ENCODE results near the gene UBR1.

DNA sequence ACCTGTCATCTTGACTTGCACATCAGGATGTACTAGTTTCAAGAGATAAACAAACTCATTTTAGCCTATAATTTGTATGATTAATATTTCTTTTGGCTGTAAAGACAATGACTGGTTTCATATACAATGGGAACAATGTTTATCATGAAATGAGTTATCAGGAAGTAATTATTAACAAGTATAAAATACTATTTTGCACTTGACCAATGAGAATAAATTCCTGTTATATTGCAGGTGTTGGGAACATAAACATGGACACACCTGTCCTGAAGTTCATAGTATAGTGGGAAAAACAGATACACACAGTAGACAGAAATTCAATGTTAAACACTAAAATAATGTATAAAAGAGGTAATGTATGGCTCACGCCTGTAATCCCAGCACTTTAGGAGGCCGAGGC is 56.9 kb downstream of the UBR1 start:
- no peak for TF ChIP-seq KDM1A (IDR thresholded peaks at IDR 0.05; ENCODE audit: low read depth)
- TF ChIP-seq, protein P1, sequence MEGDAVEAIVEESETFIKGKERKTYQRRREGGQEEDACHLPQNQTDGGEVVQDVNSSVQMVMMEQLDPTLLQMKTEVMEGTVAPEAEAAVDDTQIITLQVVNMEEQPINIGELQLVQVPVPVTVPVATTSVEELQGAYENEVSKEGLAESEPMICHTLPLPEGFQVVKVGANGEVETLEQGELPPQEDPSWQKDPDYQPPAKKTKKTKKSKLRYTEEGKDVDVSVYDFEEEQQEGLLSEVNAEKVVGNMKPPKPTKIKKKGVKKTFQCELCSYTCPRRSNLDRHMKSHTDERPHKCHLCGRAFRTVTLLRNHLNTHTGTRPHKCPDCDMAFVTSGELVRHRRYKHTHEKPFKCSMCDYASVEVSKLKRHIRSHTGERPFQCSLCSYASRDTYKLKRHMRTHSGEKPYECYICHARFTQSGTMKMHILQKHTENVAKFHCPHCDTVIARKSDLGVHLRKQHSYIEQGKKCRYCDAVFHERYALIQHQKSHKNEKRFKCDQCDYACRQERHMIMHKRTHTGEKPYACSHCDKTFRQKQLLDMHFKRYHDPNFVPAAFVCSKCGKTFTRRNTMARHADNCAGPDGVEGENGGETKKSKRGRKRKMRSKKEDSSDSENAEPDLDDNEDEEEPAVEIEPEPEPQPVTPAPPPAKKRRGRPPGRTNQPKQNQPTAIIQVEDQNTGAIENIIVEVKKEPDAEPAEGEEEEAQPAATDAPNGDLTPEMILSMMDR (IDR thresholded peaks at IDR 0.05): no peak
- TF ChIP-seq, protein P2, sequence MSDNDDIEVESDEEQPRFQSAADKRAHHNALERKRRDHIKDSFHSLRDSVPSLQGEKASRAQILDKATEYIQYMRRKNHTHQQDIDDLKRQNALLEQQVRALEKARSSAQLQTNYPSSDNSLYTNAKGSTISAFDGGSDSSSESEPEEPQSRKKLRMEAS (IDR thresholded peaks at IDR 0.05): no peak
- no peak for TF ChIP-seq EP300 (IDR thresholded peaks at IDR 0.05)
- no peak for TF ChIP-seq MAZ (IDR thresholded peaks at IDR 0.05; ENCODE audit: borderline replicate concordance, low read depth, low read length)
- no peak for TF ChIP-seq SMC3 (IDR thresholded peaks at IDR 0.05)
- TF ChIP-seq POLR2A (IDR thresholded peaks at IDR 0.05; ENCODE audit: low read length): no peak
- TF ChIP-seq JUN (IDR thresholded peaks at IDR 0.05): no peak
- no peak for TF ChIP-seq CEBPB (IDR thresholded peaks at IDR 0.05)
- no peak for TF ChIP-seq CBX2 (IDR thresholded peaks at IDR 0.05; ENCODE audit: borderline replicate concordance, low read depth)
- TF ChIP-seq CHD2 (IDR thresholded peaks at IDR 0.05; ENCODE audit: low read length, partially characterized antibody): no peak
- no peak for TF ChIP-seq GATA3 (IDR thresholded peaks at IDR 0.05; ENCODE audit: borderline replicate concordance)
- no peak for TF ChIP-seq MAFK (IDR thresholded peaks at IDR 0.05; ENCODE audit: partially characterized antibody)
